LNCAP (cell line): Measurements from ENCODE around the gene SLIT3.

Experiments used
- CTCF ChIP-seq: fragments of 450-650 bp; IDR thresholded peaks from 2 replicates; pipeline ENCODE4 v1.5.1; 2017; ENCODE audit warnings: mild to moderate bottlenecking

Gene SLIT3

GRCh38 chr5:168892618-168893186, 408.2 kb downstream of the SLIT3 start:
- no peak for TF ChIP-seq CTCF

GRCh38 chr5:168890816-168891812, 409.8 kb downstream of the SLIT3 start:
- TF ChIP-seq CTCF = no peak

- no peak for TF ChIP-seq CTCF
Observed at GRCh38 chr5:168889039-168889438, 411.9 kb downstream of the SLIT3 start.

- no peak for TF ChIP-seq CTCF
Observed at GRCh38 chr5:168887931-168888330, 413.0 kb downstream of the SLIT3 start.

- no peak for TF ChIP-seq CTCF
Observed at GRCh38 chr5:168886157-168886556, 414.8 kb downstream of the SLIT3 start.

- TF ChIP-seq CTCF = no peak
Observed at GRCh38 chr5:168885324-168886120, 415.4 kb downstream of the SLIT3 start.

- no peak for TF ChIP-seq CTCF
Observed at GRCh38 chr5:168883991-168884390, 416.9 kb downstream of the SLIT3 start.
